NCI-H1048 (cell line): ENCODE data around the gene SLC25A21.
"Not testable (repeated sequence)": the region's sequence is repeated elsewhere in the genome, so short reads cannot be mapped to it uniquely, and the experiment has no call there.

Experiments used
- DNase-seq: peaks from one replicate; lab custom pipeline; 2025; lab: John Stamatoyannopoulos, UW

The SLC25A21 gene

GRCh38 chr14:36869125-36869524 lies 303.3 kb downstream of the SLC25A21 start:
- no peak for DNase-seq

DNA sequence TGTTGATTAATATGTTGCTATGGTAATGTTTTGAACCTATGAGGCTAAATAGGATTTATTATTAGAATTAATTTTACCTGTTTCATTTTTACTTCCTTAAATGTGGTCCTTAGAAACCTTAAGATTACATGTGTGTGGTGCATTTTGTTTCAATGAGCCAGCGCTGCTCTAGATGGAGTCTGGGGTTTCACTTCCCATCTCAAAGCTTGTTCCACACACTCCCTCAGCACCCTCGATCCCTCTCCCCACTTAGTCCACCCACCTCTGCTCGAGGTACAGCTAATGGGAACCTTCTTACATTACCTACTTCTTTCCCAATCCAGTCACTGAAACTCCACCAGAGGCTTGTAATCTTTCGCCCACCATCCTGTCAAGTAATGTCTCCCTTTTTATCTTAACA lies 305.5 kb downstream of the SLC25A21 start:
- DNase-seq, result no peak

GRCh38 chr14:36863271-36863670 lies 309.1 kb downstream of the SLC25A21 start:
- no peak for DNase-seq

DNA sequence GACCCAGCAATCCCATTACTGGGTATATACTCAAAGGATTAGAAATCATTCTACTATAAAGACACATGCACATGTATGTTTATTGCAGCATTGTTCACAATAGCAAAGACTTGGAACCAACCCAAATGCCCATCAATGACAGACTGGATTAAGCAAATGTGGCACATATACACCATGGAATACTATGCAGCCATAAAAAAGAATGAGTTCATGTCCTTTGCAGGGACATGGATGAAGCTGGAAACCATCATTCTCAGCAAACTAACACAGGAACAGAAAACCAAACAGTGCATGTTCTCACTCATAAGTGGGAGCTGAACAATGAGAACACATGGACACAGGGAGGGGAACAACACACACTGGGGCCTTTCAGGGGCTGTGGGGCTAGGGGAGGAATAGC lies 310.2 kb downstream of the SLC25A21 start:
- not testable (repeated sequence) for DNase-seq

DNA sequence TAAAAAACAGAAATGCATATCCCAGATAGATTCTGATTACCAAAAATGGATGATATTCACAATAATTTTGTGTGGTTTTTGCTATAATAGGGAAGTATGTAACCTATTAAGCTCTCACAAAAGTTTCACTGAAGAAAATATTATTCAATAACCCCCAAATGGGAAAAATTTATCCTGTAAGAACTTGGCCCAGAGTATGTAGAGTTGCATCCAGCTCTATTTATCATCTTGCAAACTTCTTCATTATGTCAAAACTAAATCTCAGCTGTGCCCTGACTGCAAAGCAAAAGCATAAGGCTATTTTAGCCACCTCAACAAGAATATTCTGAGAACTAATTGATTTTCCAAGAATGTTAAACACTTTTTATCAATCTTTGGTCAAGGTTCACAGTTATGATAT lies 311.6 kb downstream of the SLC25A21 start:
- DNase-seq, result no peak

- DNase-seq, result no peak
These were observed 313.3 kb downstream of the SLC25A21 start for GRCh38 chr14:36859119-36859518.

GRCh38 chr14:36857842-36858445 lies 314.5 kb downstream of the SLC25A21 start:
- DNase-seq, result no peak

GRCh38 chr14:36857136-36857535 lies 315.3 kb downstream of the SLC25A21 start:
- no peak for DNase-seq

DNA sequence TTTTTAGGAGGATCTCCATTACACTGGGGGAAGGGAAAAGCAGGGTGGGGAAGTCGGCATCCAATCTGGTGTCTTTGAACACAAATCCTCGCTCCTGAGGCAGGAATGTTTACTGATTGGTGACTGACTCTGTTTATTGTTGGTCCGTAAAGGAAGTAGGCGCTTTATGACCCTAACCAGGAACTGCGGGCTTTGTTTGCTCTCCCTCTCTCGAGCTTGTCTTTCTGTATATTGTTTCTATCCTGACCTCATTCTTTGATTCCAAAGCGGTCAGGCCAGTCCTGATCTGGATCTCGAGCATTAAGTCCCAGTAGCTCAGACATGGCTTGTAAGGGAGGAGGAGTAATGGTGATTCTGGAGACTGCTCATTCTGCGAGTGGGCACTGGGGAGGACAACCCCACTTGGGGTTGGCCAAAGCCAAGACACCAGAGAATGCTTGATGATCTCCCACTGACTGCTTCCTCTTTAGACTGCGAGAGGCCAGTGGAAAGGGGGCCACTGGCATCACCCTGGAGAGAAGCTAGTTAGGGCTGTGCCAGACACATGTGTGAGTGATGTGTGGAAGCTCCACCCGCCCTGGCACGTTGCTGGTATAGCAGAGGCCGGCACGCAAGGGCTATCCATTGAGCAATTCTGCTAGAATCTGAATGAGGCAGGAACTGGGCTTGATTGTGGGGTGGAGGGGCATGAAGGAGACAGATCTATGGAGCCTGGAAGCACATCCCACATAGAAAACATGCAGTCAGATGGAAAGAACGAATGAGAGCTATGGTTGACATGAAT lies 316.1 kb downstream of the SLC25A21 start:
- DNase-seq, result no peak

- DNase-seq, result no peak
These were observed 317.0 kb downstream of the SLC25A21 start for GRCh38 chr14:36855396-36855795.

DNA sequence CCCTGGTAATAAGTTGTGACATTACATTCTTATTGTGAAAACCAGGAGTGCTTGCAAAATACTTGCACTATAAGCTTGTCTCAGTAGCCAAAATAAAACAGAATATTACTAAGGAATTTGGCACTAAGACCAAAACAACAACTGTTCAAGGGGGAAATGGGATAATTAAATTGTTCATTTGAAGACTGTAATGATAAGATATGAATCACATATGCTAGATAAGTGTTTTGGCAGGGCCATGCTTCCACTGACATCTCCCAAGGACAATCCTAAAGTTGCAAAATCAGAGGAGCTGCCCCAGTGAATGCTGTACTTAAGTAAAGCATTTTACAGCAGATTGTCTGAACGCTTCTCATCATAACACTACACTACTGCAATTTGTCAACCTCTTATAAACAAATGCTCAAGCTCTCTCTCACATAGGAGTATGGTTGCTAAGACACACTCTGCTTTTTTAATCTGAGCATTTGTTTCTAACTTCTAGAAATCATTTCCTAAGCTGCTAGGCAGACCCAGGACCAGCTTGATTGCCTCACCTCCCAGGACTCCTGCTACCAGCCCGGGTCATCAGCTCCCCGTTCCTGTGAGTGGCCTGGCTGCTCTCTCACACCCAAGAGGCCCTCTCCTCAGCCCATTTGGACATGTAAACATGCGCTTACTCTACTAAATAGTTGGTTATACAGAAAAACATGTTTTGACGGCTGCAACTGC lies 319.3 kb downstream of the SLC25A21 start:
- DNase-seq, result no peak

DNA sequence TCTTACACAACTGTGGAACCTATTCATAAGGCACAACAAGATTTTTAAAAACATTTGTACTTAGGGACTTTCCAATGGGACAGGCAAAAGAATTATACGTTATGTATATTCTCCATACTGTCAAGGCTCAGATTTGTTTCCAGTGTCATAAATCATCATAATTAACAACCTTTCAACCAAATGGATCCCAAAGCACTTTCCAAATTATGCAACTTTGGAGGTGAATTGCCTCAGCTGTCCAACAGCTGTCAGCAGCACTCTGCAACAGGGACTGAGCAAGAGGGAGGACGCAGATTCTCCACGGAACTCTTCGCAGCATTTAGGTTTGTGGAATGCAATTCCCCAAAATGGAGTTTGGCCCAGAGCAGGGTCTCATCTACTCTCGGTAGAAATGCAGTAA lies 324.2 kb downstream of the SLC25A21 start:
- no peak for DNase-seq

DNA sequence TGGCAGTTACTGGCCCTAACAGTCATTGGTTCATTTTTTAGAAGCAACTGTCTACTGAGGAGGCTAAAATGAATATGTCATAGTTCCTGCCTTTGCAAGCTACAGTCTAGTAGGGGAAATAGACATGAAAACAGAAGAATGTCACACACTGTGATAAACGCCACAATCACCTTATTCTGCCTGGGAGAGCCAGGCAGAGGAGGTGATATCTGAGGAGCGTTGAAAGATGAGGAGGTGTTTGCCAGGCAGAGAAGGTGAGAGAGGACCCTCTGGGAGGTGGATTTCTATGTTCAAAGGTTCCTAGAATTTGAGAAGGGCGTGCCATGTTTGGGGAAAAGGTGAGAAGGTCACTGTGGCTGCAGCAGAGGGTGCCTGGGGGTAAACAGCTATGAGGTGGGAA lies 325.0 kb downstream of the SLC25A21 start:
- DNase-seq, result no peak

DNA sequence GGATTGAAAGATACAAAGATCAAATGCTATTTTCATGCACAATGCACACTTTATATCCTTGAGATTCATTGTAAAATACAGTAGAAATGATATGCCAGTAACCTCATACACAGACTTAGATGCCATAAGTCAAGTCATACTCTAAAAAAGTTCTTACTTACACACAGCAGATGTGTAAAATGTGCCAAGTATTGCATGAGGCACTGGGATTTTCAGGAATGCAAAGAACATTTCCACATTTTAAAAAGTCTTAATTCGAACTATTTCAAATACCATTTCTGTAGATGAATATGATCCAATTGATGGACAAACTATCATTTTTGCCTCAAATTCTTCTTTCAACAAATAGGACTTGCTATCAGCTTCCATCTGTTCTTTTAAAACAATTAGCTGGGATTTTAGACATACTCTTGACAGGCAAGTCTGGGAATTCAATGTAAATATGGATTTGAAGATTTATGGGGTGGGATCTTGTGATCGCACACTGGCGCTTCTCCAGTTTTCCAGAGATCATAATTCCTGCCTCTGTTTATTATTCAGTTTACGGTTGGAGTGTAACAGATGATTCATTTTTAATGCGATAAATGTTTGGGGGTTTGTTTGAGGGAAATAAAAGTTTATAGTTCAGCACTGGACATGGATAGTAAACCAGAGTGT lies 326.9 kb downstream of the SLC25A21 start:
- DNase-seq, result no peak

- no peak for DNase-seq
These were observed 327.8 kb downstream of the SLC25A21 start for GRCh38 chr14:36844443-36845195.

DNA sequence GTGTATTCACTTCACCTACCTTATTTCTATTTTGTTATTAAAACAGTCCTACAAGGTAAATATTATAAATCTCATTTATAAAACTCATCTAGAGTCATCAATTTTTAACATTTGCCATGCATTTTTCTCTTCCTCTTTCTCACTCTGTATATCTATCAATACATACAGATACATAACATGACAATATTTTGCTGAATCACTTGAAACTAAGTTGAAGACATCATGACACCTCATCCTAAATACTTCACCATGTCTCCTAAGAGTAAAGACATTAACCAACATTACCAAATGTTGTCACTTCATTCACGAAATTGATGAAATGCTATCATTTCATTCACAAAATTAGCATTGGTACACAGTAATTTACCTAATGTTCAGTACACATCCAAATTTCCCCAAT lies 329.0 kb downstream of the SLC25A21 start:
- DNase-seq, result no peak

GRCh38 chr14:36835128-36835527 lies 337.3 kb downstream of the SLC25A21 start:
- no peak for DNase-seq

GRCh38 chr14:36834293-36834692 lies 338.1 kb downstream of the SLC25A21 start:
- DNase-seq, result no peak

GRCh38 chr14:36829547-36829946 lies 342.9 kb downstream of the SLC25A21 start:
- DNase-seq, result no peak

GRCh38 chr14:36827861-36828260 lies 344.5 kb downstream of the SLC25A21 start:
- no peak for DNase-seq

GRCh38 chr14:36826614-36827013 lies 345.8 kb downstream of the SLC25A21 start:
- no peak for DNase-seq

DNA sequence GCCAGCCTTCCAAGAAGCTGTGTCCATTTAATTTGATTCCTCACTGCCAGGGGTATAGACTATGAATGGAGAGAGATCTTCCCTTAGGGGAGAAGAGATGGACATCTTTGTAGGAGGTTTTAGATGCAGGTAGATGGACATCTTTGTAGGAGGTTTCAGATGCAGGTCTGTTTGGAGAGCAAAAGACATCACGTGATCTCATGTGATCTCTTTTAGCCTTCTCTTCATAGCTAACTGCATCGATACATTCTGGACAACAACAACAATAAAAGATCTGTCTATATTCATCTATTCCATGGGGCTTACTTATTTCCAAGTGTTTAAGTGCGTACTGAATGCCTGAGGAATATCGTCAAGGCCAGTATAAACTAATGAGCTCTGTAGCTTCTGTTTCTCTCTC lies 347.6 kb downstream of the SLC25A21 start:
- no peak for DNase-seq
